Caco-2 (cell line): Measurements from ENCODE around the gene KIF26B. TPM values are rescaled to one million over a fixed set of nuclear protein-coding genes. Genes with fewer than 3 reads are reported as not detected.

Experiments
- BruUV-seq: library from RNA; stranded (reverse); fragments of 400-500 nt; replicated peaks from 2 replicates; lab custom pipeline; 2021; lab: Mats Ljungman, UMichigan
- CTCF ChIA-PET: fragments of 300-600 bp; sonication (Branson Sonifier 250); formaldehyde crosslinking; loops from one replicate; lab custom pipeline; 2022; ENCODE audit warnings: antibody characterized with exemption; lab: Charles Lee
- POLR2A ChIA-PET: fragments of 300-600 bp; sonication (Branson Sonifier 250); formaldehyde crosslinking; loops from one replicate; lab custom pipeline; 2022; ENCODE audit warnings: antibody characterized with exemption; lab: Charles Lee
- DNase-seq, 2 experiments: peaks; one replicate each; pipeline versions ENCODE4 v3.0.0 to v3.0.0-alpha.2; 2020 to 2022
- H3K27me3 ChIP-seq: replicated peaks from 2 replicates; pipeline ENCODE4 v1.6.0; 2011; ENCODE audit warnings: low read length; ENCODE audit not compliant: control insufficient read depth, insufficient read depth
- H3K36me3 ChIP-seq: 2 replicates; pipeline ENCODE4 v1.5.1; 2011; ENCODE audit warnings: low read length; ENCODE audit not compliant: control insufficient read depth, insufficient read depth
- H3K4me1 ChIP-seq: fragments of 250-450 bp; sonication (Bioruptor Pico); 2 replicates; pipeline ENCODE4 v1.5.1; 2020; ENCODE audit warnings: mild to moderate bottlenecking
- H3K4me3 ChIP-seq: 2 replicates; pipeline ENCODE4 v1.5.1; 2011; ENCODE audit warnings: low read depth, mild to moderate bottlenecking, control low read depth, low read length
- H3K9me3 ChIP-seq: fragments of 250-450 bp; sonication (Bioruptor Pico); 2 replicates; pipeline ENCODE4 v1.5.1; 2020; ENCODE audit warnings: mild to moderate bottlenecking, moderate library complexity
- H3K27ac Mint-ChIP-seq: one replicate; pipeline ENCODE4 v1.8.0; 2022; ENCODE audit warnings: mixed read lengths; ENCODE audit not compliant: unreplicated experiment
- H3K27me3 Mint-ChIP-seq: one replicate; pipeline ENCODE4 v1.8.0; 2022; ENCODE audit warnings: mixed read lengths; ENCODE audit not compliant: insufficient read depth, unreplicated experiment
- H3K36me3 Mint-ChIP-seq: one replicate; pipeline ENCODE4 v1.8.0; 2022; ENCODE audit warnings: mild to moderate bottlenecking, mixed read lengths; ENCODE audit not compliant: insufficient read depth, unreplicated experiment
- H3K4me1 Mint-ChIP-seq: one replicate; pipeline ENCODE4 v1.8.0; 2022; ENCODE audit warnings: low read depth, mixed read lengths; ENCODE audit not compliant: unreplicated experiment
- H3K4me3 Mint-ChIP-seq: one replicate; pipeline ENCODE4 v1.8.0; 2022; ENCODE audit warnings: mild to moderate bottlenecking, moderate library complexity, mixed read lengths; ENCODE audit not compliant: unreplicated experiment
- H3K9me3 Mint-ChIP-seq: one replicate; pipeline ENCODE4 v1.8.0; 2022; ENCODE audit warnings: mixed read lengths; ENCODE audit not compliant: unreplicated experiment
- CTCF ChIP-seq, 2 experiments: fragments of 200-600 bp in 1 of 2; IDR thresholded peaks; 1 replicate in 1 of 2; 2 replicates in 1 of 2; pipeline versions ENCODE4 v1.5.1 to v1.8.0; 2011 to 2022; ENCODE audit warnings: antibody characterized with exemption in 1 of 2, control low read depth in 1 of 2, inconsistent platforms in 1 of 2, low read depth in 1 of 2, low read length in 1 of 2, mild to moderate bottlenecking in 1 of 2, moderate library complexity in 1 of 2; ENCODE audit not compliant: insufficient read depth in 1 of 2, severe bottlenecking in 1 of 2, unreplicated experiment in 1 of 2
- intact Hi-C: fragments of 100-400 bp; cut with micrococcal nuclease; formaldehyde crosslinking; loops from one replicate; pipeline ENCODE4 v1.10.0; 2022; ENCODE audit not compliant: unreplicated experiment
- total RNA-seq: library from RNA; stranded (reverse); gene quantifications from 2 replicates; pipeline ENCODE4 v1.2.3, GENCODE V29; 2022

Gene KIF26B
- total RNA-seq, 1 experiment from 2014 or later, result 4.9 TPM

GRCh38 chr1:245566952-245567351, 412.2 kb downstream of the KIF26B start:
- Histone ChIP-seq H3K9me3 (peaks cover 7% of the 10 kb centered on the region; the same call in 1 of the 2 replicates), H3K27me3 (no peaks in the 10 kb centered on the region), H3K36me3 (no peaks in the 10 kb centered on the region), H3K4me3 (no peak overlapping the region), H3K4me1 (peaks cover 12% of the 10 kb centered on the region)
- no peaks in the 10 kb centered on the region for H3K9me3 Mint-ChIP-seq
- no peak for TF ChIP-seq CTCF (IDR thresholded peaks at IDR 0.05; ENCODE audit: insufficient read depth in 1 of 2, low read depth in 1 of 2, low read length in 1 of 2, severe bottlenecking in 1 of 2, unreplicated experiment in 1 of 2)
- intact Hi-C loops, result no loop called here
- H3K27me3 Mint-ChIP-seq, result no peaks in the 10 kb centered on the region
- H3K4me1 Mint-ChIP-seq, result peaks cover 13% of the 10 kb centered on the region
- no TSS peak for BruUV-seq
- H3K36me3 Mint-ChIP-seq, result no peaks in the 10 kb centered on the region
- ChIA-PET POLR2A (no interaction called here), CTCF (no interaction called here)
- no peak for DNase-seq
- no peak overlapping the region for H3K4me3 Mint-ChIP-seq
- no peak overlapping the region for H3K27ac Mint-ChIP-seq

- H3K4me3 Mint-ChIP-seq, result peak overlapping the region; percentile 22
Observed at GRCh38 chr1:245571815-245572294, 417.1 kb downstream of the KIF26B start.

GRCh38 chr1:245572709-245573108, 417.9 kb downstream of the KIF26B start:
- CTCF ChIA-PET, result no interaction called here
- H3K36me3 Mint-ChIP-seq, result no peaks in the 10 kb centered on the region
- intact Hi-C loops, result no loop called here
- DNase-seq, result no peak
- H3K27ac Mint-ChIP-seq, result no peak overlapping the region
- no peaks in the 10 kb centered on the region for H3K36me3 ChIP-seq
- H3K27me3 ChIP-seq, result no peaks in the 10 kb centered on the region
- no peaks in the 10 kb centered on the region for H3K27me3 Mint-ChIP-seq
- H3K4me3 ChIP-seq, result no peak overlapping the region
- peaks cover 22% of the 10 kb centered on the region for H3K4me1 ChIP-seq
- TF ChIP-seq CTCF (IDR thresholded peaks at IDR 0.05; ENCODE audit: insufficient read depth in 1 of 2, low read depth in 1 of 2, low read length in 1 of 2, severe bottlenecking in 1 of 2, unreplicated experiment in 1 of 2), result no peak
- H3K4me3 Mint-ChIP-seq, result no peak overlapping the region
- BruUV-seq, result no TSS peak
- POLR2A ChIA-PET, result no interaction called here
- peaks cover 14% of the 10 kb centered on the region for H3K4me1 Mint-ChIP-seq
- no peaks in the 10 kb centered on the region for H3K9me3 ChIP-seq
- H3K9me3 Mint-ChIP-seq, result no peaks in the 10 kb centered on the region

More at GRCh38 chr1:245571815-245572294, 417.1 kb downstream of the KIF26B start:
- Histone ChIP-seq H3K4me3 (no peak overlapping the region), H3K9me3 (no peaks in the 10 kb centered on the region), H3K27me3 (no peaks in the 10 kb centered on the region), H3K4me1 (peaks cover 22% of the 10 kb centered on the region), H3K36me3 (no peaks in the 10 kb centered on the region)
- intact Hi-C loops, result no loop called here
- DNase-seq, result peak; percentile 51 to 78
- CTCF ChIA-PET, result no interaction called here
- H3K27me3 Mint-ChIP-seq, result no peaks in the 10 kb centered on the region
- peak overlapping the region; percentile 69 for H3K27ac Mint-ChIP-seq
- no peaks in the 10 kb centered on the region for H3K9me3 Mint-ChIP-seq
- no peaks in the 10 kb centered on the region for H3K36me3 Mint-ChIP-seq
- peaks cover 14% of the 10 kb centered on the region for H3K4me1 Mint-ChIP-seq
- no TSS peak for BruUV-seq
- no peak for TF ChIP-seq CTCF (IDR thresholded peaks at IDR 0.05; ENCODE audit: insufficient read depth in 1 of 2, low read depth in 1 of 2, low read length in 1 of 2, severe bottlenecking in 1 of 2, unreplicated experiment in 1 of 2)
- POLR2A ChIA-PET, result no interaction called here
